GM21423 (cell line): ENCODE measurements around the gene CCDC92B.
"Not testable (repeated sequence)": the region's sequence is repeated elsewhere in the genome, so short reads cannot be mapped to it uniquely, and the experiment has no call there.

Source experiments
- ATAC-seq: cut with Tn5 transposase; IDR thresholded peaks from one replicate; pipeline ENCODE4 v1.9.1; 2021; ENCODE audit warnings: mild to moderate bottlenecking, moderate library complexity; ENCODE audit not compliant: unreplicated experiment

Gene CCDC92B

GRCh38 chr17:2691069-2691871 is 58.2 kb downstream of the CCDC92B start:
- ATAC-seq, result no peak

GRCh38 chr17:2690165-2691068 is 59.0 kb downstream of the CCDC92B start:
- no peak for ATAC-seq

GRCh38 chr17:2689411-2690164 is 59.9 kb downstream of the CCDC92B start:
- no peak for ATAC-seq

- ATAC-seq, result no peak
Observed at GRCh38 chr17:2688351-2689342, 60.8 kb downstream of the CCDC92B start.

- no peak for ATAC-seq
Observed at GRCh38 chr17:2687074-2687418, 62.4 kb downstream of the CCDC92B start.

GRCh38 chr17:2685696-2686095 is 63.8 kb downstream of the CCDC92B start:
- no peak for ATAC-seq

- no peak for ATAC-seq
Observed at GRCh38 chr17:2684549-2684948, 64.9 kb downstream of the CCDC92B start.

- no peak for ATAC-seq
Observed at GRCh38 chr17:2683912-2684311, 65.5 kb downstream of the CCDC92B start.

GRCh38 chr17:2682176-2682938 is 67.1 kb downstream of the CCDC92B start:
- ATAC-seq, result no peak

- no peak for ATAC-seq
Observed at GRCh38 chr17:2681650-2682049, 67.8 kb downstream of the CCDC92B start.

- ATAC-seq, result no peak
Observed at GRCh38 chr17:2680961-2681360, 68.5 kb downstream of the CCDC92B start.

- ATAC-seq, result not testable (repeated sequence)
Observed at GRCh38 chr17:2679247-2679646, 70.2 kb downstream of the CCDC92B start.
